Measurements from ENCODE around the gene UBXN10. TPM values are rescaled to one million over a fixed set of nuclear protein-coding genes. Genes with fewer than 3 reads are reported as not detected.
"Not testable (repeated sequence)": the region's sequence is repeated elsewhere in the genome, so short reads cannot be mapped to it uniquely, and the experiment has no call there.

The UBXN10 gene
- total RNA-seq, 6 experiments from 2014 or later, result 0.35 to 2.5 (median 1.8) TPM

DNA sequence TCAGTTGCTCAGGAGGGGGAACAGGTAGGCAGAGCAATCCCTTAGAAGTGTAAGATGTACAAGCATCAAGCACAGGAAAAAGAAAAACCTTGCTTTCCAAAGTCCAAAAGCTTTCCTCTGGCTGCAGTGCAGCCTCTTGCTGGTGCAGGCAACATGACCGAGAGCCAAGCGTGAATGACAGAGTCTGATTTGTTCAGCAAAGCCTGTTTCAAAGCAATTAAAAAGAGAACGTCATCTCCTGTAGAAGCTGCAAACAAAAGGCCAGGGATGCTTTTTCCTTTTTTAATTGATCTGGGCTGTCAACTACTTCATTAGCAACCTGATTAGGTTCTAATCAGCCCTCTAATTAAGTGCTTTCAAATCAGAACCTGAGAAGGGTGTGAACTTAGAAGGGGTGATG lies 38.6 kb downstream of the UBXN10 start:
- H3K27me3 ChIP-seq, result no peaks in the 10 kb centered on the region
- ATAC-seq, result no peak
- H3K36me3 ChIP-seq, result no peaks in the 10 kb centered on the region
- H3K9me3 ChIP-seq, result no peaks in the 10 kb centered on the region
- no peak overlapping the region for H3K27ac ChIP-seq
- intact Hi-C loops (cut with DNase I), result no loop called here
- DNase-seq, result no peak
- no peaks in the 10 kb centered on the region for H3K4me1 ChIP-seq
- TF ChIP-seq CTCF (IDR thresholded peaks at IDR 0.05), result no peak
- no peak for TF ChIP-seq POLR2A (IDR thresholded peaks at IDR 0.05)
- 49% methylated on average over 3 of the region's 3 CpGs for WGBS (ENCODE audit: insufficient coverage, low coverage, low lambda C conversion rate, missing lambda C conversion rate)
- no peak overlapping the region for H3K4me3 ChIP-seq

GRCh38 chr1:20227704-20228103 lies 41.8 kb downstream of the UBXN10 start:
- TF ChIP-seq POLR2A (IDR thresholded peaks at IDR 0.05) (no peak), CTCF (IDR thresholded peaks at IDR 0.05) (no peak)
- Histone ChIP-seq H3K9me3 (no peaks in the 10 kb centered on the region), H3K27me3 (no peaks in the 10 kb centered on the region), H3K27ac (no peak overlapping the region), H3K36me3 (no peaks in the 10 kb centered on the region), H3K4me3 (no peak overlapping the region), H3K4me1 (no peaks in the 10 kb centered on the region)
- intact Hi-C loops (cut with DNase I), result no loop called here
- 38% methylated on average over 4 of the region's 4 CpGs for WGBS (ENCODE audit: insufficient coverage, low coverage, low lambda C conversion rate, missing lambda C conversion rate)
- DNase-seq, result no peak
- ATAC-seq, result no peak

DNA sequence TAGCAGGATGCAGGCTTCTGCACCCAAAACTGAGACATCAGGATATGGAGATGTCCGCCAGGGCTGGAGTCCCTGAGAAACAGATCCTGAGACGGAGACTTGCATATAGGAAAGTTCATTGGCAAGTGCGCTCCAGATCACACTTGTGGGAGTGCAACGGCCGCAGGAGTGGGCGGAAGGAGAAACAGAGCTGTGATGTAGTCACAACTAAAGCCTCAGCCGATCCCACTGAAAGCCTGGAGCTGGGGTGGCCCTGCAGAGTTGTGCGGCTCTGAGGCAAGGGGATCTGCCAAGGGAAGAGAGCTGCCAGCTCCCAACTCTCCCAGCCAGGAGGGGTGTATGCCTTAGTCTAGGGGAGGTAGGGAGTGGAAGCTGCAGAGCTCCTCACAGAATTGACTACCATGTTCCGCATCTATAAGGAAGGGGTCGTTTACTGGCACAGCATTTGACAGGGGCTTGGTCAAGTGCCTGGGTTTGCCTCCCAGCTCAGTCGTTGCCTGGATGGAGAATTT lies 42.5 kb downstream of the UBXN10 start:
- no peaks in the 10 kb centered on the region for H3K27me3 ChIP-seq
- TF ChIP-seq CTCF (IDR thresholded peaks at IDR 0.05) (no peak), POLR2A (IDR thresholded peaks at IDR 0.05) (no peak)
- H3K9me3 ChIP-seq, result no peaks in the 10 kb centered on the region
- no peak for DNase-seq
- H3K4me1 ChIP-seq, result no peaks in the 10 kb centered on the region
- ATAC-seq, result no peak
- no peaks in the 10 kb centered on the region for H3K36me3 ChIP-seq
- intact Hi-C loops (cut with DNase I), result no loop called here
- no peak overlapping the region for H3K4me3 ChIP-seq
- 56% methylated on average over 9 of the region's 11 CpGs for WGBS (ENCODE audit: insufficient coverage, low coverage, low lambda C conversion rate, missing lambda C conversion rate)
- no peak overlapping the region for H3K27ac ChIP-seq

DNA sequence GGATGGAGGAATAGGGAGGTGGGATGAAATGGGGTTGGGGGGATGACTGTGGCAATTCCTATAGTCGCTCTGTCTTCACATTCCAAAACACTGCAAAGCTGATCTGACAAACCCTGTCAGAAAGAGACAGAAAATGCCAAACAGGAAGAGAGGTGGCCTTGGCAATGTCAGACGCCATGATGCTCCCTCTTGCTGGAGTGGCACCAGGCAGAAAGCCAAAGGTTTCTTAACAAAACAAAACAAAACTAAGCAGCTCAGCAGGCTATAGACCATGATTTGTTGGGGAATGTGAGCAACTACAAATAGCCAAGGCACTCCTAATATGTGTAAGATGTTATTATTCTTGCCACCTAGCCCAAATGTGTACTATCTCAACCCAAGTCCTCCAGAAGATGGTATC lies 43.3 kb downstream of the UBXN10 start:
- 22% methylated on average over 2 of the region's 2 CpGs for WGBS (ENCODE audit: insufficient coverage, low coverage, low lambda C conversion rate, missing lambda C conversion rate)
- TF ChIP-seq CTCF (IDR thresholded peaks at IDR 0.05), result no peak
- no peak for TF ChIP-seq POLR2A (IDR thresholded peaks at IDR 0.05)
- H3K27me3 ChIP-seq, result no peaks in the 10 kb centered on the region

DNA sequence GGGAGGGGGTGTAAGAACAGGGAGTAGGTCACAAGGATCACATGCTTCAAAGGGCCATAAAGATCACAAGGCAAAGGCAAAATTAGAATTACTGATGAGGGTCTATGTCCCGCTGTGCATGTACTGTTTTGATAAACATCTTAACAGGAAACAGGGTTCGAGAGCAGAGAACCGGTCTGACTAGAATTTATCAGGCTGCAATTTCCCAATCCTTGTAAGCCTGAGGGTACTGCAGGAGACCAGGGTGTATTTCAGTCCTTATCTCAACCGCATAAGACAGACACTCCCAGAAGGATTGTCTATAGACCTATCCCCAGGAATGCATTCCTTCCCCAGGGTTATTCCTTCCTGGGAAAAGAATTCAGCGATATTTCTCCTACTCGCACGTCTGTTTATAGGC lies 46.7 kb downstream of the UBXN10 start:
- H3K27ac ChIP-seq; H3K36me3 ChIP-seq; H3K9me3 ChIP-seq; H3K4me3 ChIP-seq; ATAC-seq; DNase-seq; H3K27me3 ChIP-seq; intact Hi-C loops (cut with DNase I); H3K4me1 ChIP-seq: not testable (repeated sequence)
- 31% methylated on average over 7 of the region's 7 CpGs for WGBS (ENCODE audit: insufficient coverage, low coverage, low lambda C conversion rate, missing lambda C conversion rate)

More for the DNA sequence above, 43.3 kb downstream of the UBXN10 start:
- Histone ChIP-seq H3K4me1 (no peaks in the 10 kb centered on the region), H3K9me3 (no peaks in the 10 kb centered on the region), H3K27ac (no peak overlapping the region), H3K36me3 (no peaks in the 10 kb centered on the region), H3K4me3 (no peak overlapping the region)
- ATAC-seq (no peak), DNase-seq (no peak)
- intact Hi-C loops (cut with DNase I), result no loop called here
